WERI-Rb-1 (cell line): ENCODE results near the gene TRIB2.

ENCODE experiments used
- DNase-seq: peaks from one replicate; pipeline ENCODE4 v3.0.0-alpha.2; 2020
- H3K27ac ChIP-seq: fragments of 250-450 bp; sonication (Bioruptor Pico); 2 replicates; pipeline ENCODE4 v1.5.1; 2020; ENCODE audit warnings: mild to moderate bottlenecking, moderate library complexity
- H3K27me3 ChIP-seq: fragments of 250-450 bp; sonication (Bioruptor Pico); 2 replicates; pipeline ENCODE4 v1.5.1; 2021; ENCODE audit warnings: mild to moderate bottlenecking, low read depth, moderate library complexity; ENCODE audit not compliant: insufficient read depth, severe bottlenecking
- H3K36me3 ChIP-seq: fragments of 250-450 bp; sonication (Bioruptor Pico); 2 replicates; pipeline ENCODE4 v1.5.1; 2020; ENCODE audit warnings: mild to moderate bottlenecking, moderate library complexity
- H3K4me3 ChIP-seq: 2 replicates; pipeline ENCODE4 v1.5.1; 2011; ENCODE audit warnings: low read depth, mild to moderate bottlenecking, control low read depth, low read length
- H3K9me3 ChIP-seq: fragments of 250-450 bp; sonication (Bioruptor Pico); 2 replicates; pipeline ENCODE4 v1.5.1; 2021; ENCODE audit warnings: mild to moderate bottlenecking, moderate library complexity; ENCODE audit not compliant: severe bottlenecking
- CTCF ChIP-seq: IDR thresholded peaks from 2 replicates; pipeline ENCODE4 v1.5.1; 2011; ENCODE audit warnings: low read depth, mild to moderate bottlenecking, control low read depth, inconsistent platforms, low read length

The TRIB2 gene

GRCh38 chr2:12727641-12728040 lies 10.9 kb downstream of the TRIB2 start:
- TF ChIP-seq CTCF = no peak
- Histone ChIP-seq H3K27ac (no peak overlapping the region), H3K27me3 (no peaks in the 10 kb centered on the region), H3K4me3 (no peak overlapping the region), H3K9me3 (no peaks in the 10 kb centered on the region), H3K36me3 (no peaks in the 10 kb centered on the region; the same call in 1 of the 2 replicates)
- no peak for DNase-seq

GRCh38 chr2:12728221-12728777 lies 11.6 kb downstream of the TRIB2 start:
- DNase-seq = no peak
- Histone ChIP-seq H3K9me3 (no peaks in the 10 kb centered on the region), H3K4me3 (no peak overlapping the region), H3K27ac (no peak overlapping the region), H3K36me3 (no peaks in the 10 kb centered on the region; the same call in 1 of the 2 replicates), H3K27me3 (no peaks in the 10 kb centered on the region)
- no peak for TF ChIP-seq CTCF

- H3K9me3 ChIP-seq = no peaks in the 10 kb centered on the region
- DNase-seq = no peak
- H3K27me3 ChIP-seq = no peaks in the 10 kb centered on the region
- H3K4me3 ChIP-seq = no peak overlapping the region
- H3K36me3 ChIP-seq = no peaks in the 10 kb centered on the region; the same call in 1 of the 2 replicates
- TF ChIP-seq CTCF = no peak
- H3K27ac ChIP-seq = no peak overlapping the region
Measured at GRCh38 chr2:12730265-12730664, 13.5 kb downstream of the TRIB2 start.

- Histone ChIP-seq H3K9me3 (no peaks in the 10 kb centered on the region), H3K27ac (no peak overlapping the region), H3K27me3 (no peaks in the 10 kb centered on the region), H3K4me3 (no peak overlapping the region), H3K36me3 (no peaks in the 10 kb centered on the region; the same call in 1 of the 2 replicates)
- DNase-seq = no peak
- TF ChIP-seq CTCF = no peak
Measured at GRCh38 chr2:12731701-12732280, 15.1 kb downstream of the TRIB2 start.

GRCh38 chr2:12732651-12733050 lies 15.9 kb downstream of the TRIB2 start:
- DNase-seq = no peak
- H3K27ac ChIP-seq = no peak overlapping the region
- no peak overlapping the region for H3K4me3 ChIP-seq
- no peaks in the 10 kb centered on the region; the same call in 1 of the 2 replicates for H3K36me3 ChIP-seq
- no peak for TF ChIP-seq CTCF
- H3K9me3 ChIP-seq = no peaks in the 10 kb centered on the region
- H3K27me3 ChIP-seq = no peaks in the 10 kb centered on the region

GRCh38 chr2:12733846-12734245 lies 17.1 kb downstream of the TRIB2 start:
- H3K4me3 ChIP-seq = no peak overlapping the region
- H3K27ac ChIP-seq = no peak overlapping the region
- no peak for TF ChIP-seq CTCF
- H3K36me3 ChIP-seq = no peaks in the 10 kb centered on the region
- H3K9me3 ChIP-seq = no peaks in the 10 kb centered on the region
- no peaks in the 10 kb centered on the region for H3K27me3 ChIP-seq
- no peak for DNase-seq
